Measurements from ENCODE around the gene FGB.

The FGB gene

DNA sequence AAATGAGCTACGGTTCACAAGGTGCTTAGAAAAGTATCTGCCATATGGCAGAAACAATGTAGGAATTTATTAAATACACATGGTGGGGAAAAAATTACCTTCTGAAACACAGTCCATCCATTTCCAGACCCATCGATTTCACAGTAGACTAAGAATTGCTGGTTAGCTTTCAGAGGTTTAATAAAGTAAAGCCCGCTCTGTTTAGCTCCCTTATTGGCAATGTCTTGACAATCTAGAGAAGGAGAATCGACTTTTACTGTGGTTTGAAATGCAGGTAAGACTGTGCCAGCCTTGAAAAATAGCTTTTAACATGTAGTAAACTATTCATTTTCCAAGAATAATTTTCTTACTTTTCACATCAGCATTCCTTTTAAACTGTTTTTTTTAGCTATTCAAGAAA is 46.7 kb downstream of the FGB start:
- Histone ChIP-seq H4K20me1 (ENCODE audit: insufficient read depth, low read length) (no peaks in the 10 kb centered on the region), H3K9me2 (replicated peaks; ENCODE audit: insufficient read depth, low read length) (no peaks in the 10 kb centered on the region), H3K4me3 (ENCODE audit: low read length) (no peak overlapping the region), H2AFZ (ENCODE audit: low read length) (no peak overlapping the region), H3K27me3 (replicated peaks; ENCODE audit: insufficient read depth, low read length) (0 out of 2 replicates have a peak, but pooled peaks cover under 1% of the 10 kb centered on the region), H3K36me3 (replicated peaks; ENCODE audit: insufficient read depth, low read length) (no peaks in the 10 kb centered on the region), H3K27ac (ENCODE audit: low read length) (no peak overlapping the region), H3K79me2 (ENCODE audit: low read length) (no peaks in the 10 kb centered on the region), H3F3A (ENCODE audit: insufficient read depth, low read length) (no peaks in the 10 kb centered on the region), H3K4me2 (ENCODE audit: low read depth, low read length) (no peak overlapping the region), H3K9me3 (replicated peaks; ENCODE audit: insufficient read depth, low read length) (no peaks in the 10 kb centered on the region), H3K4me1 (ENCODE audit: low read length) (no peaks in the 10 kb centered on the region), H3K9ac (ENCODE audit: low read length) (no peak overlapping the region)
- TF ChIP-seq, protein P1, sequence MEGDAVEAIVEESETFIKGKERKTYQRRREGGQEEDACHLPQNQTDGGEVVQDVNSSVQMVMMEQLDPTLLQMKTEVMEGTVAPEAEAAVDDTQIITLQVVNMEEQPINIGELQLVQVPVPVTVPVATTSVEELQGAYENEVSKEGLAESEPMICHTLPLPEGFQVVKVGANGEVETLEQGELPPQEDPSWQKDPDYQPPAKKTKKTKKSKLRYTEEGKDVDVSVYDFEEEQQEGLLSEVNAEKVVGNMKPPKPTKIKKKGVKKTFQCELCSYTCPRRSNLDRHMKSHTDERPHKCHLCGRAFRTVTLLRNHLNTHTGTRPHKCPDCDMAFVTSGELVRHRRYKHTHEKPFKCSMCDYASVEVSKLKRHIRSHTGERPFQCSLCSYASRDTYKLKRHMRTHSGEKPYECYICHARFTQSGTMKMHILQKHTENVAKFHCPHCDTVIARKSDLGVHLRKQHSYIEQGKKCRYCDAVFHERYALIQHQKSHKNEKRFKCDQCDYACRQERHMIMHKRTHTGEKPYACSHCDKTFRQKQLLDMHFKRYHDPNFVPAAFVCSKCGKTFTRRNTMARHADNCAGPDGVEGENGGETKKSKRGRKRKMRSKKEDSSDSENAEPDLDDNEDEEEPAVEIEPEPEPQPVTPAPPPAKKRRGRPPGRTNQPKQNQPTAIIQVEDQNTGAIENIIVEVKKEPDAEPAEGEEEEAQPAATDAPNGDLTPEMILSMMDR (IDR thresholded peaks at IDR 0.05; ENCODE audit: low read length), result no peak
- DNase-seq, result no peak

DNA sequence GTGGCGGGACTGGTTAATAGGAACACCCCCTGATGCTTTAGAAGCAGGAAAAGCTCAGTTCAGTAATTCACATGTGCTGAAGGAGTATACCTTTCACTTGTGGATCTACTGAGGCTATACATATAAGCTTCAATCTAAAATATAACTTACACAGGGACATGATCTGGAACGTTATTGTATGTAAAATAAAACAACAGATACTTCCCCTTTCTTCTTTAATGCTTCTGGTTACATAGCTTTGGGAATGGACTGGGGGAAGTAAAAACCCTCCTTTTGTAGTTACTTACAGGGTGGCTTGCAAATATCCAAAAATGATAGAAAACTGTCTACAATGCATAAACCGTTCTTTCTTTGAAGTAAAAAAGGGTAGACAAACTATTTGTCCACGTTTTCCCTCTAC is 47.8 kb downstream of the FGB start:
- Histone ChIP-seq H3K36me3 (replicated peaks; ENCODE audit: insufficient read depth, low read length) (no peaks in the 10 kb centered on the region), H3K9me3 (replicated peaks; ENCODE audit: insufficient read depth, low read length) (no peaks in the 10 kb centered on the region), H2AFZ (ENCODE audit: low read length) (no peak overlapping the region), H3K9me2 (replicated peaks; ENCODE audit: insufficient read depth, low read length) (no peaks in the 10 kb centered on the region), H3K4me3 (ENCODE audit: low read length) (no peak overlapping the region), H3K79me2 (ENCODE audit: low read length) (no peaks in the 10 kb centered on the region), H3K4me1 (ENCODE audit: low read length) (no peaks in the 10 kb centered on the region), H3K27me3 (replicated peaks; ENCODE audit: insufficient read depth, low read length) (peaks cover 4% of the 10 kb centered on the region; the same call in 1 of the 2 replicates), H3F3A (ENCODE audit: insufficient read depth, low read length) (no peaks in the 10 kb centered on the region), H4K20me1 (ENCODE audit: insufficient read depth, low read length) (no peaks in the 10 kb centered on the region), H3K27ac (ENCODE audit: low read length) (no peak overlapping the region), H3K4me2 (ENCODE audit: low read depth, low read length) (no peak overlapping the region), H3K9ac (ENCODE audit: low read length) (no peak overlapping the region)
- DNase-seq, result no peak
- TF ChIP-seq, protein P1 (IDR thresholded peaks at IDR 0.05; ENCODE audit: low read length), result no peak
- TF ChIP-seq EZH2 (optimal IDR thresholded peaks at IDR 0.05; ENCODE audit: low read depth, low read length) (no peak), EZH2phosphoT487 (IDR thresholded peaks at IDR 0.05; ENCODE audit: low read length) (no peak)

DNA sequence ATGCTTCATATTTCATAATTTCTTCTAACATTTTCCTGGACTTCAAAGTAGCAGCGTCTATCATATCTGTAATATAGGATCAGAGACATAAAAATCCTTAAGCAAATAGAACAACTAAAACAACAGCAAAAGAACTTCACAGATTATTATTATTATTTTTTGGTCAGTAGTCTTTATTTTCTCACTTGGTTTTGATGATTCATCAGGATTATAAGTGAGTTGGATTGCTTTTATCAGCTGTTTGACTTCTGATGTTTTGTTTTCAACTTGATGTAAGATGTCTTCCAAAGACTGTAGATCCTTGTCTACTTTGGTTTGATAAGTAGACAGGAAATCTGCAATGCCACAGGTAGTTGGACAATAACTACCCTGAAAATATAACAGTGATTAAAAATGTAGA is 49.0 kb downstream of the FGB start:
- peaks cover 9% of the 10 kb centered on the region for H3K4me1 ChIP-seq (ENCODE audit: low read length)
- peaks cover 4% of the 10 kb centered on the region; the same call in 1 of the 2 replicates for H3K27me3 ChIP-seq (replicated peaks; ENCODE audit: insufficient read depth, low read length)
- no peak for DNase-seq
- no peaks in the 10 kb centered on the region for H3K36me3 ChIP-seq (replicated peaks; ENCODE audit: insufficient read depth, low read length)
- H4K20me1 ChIP-seq (ENCODE audit: insufficient read depth, low read length), result no peaks in the 10 kb centered on the region
- H3K4me3 ChIP-seq (ENCODE audit: low read length), result no peak overlapping the region
- H3K27ac ChIP-seq (ENCODE audit: low read length), result no peak overlapping the region
- no peaks in the 10 kb centered on the region for H3K79me2 ChIP-seq (ENCODE audit: low read length)
- TF ChIP-seq, protein P1 (IDR thresholded peaks at IDR 0.05; ENCODE audit: low read length), result no peak
- TF ChIP-seq EZH2 (optimal IDR thresholded peaks at IDR 0.05; ENCODE audit: low read depth, low read length), result no peak
- no peak for TF ChIP-seq EZH2phosphoT487 (IDR thresholded peaks at IDR 0.05; ENCODE audit: low read length)
- no peak overlapping the region for H3K4me2 ChIP-seq (ENCODE audit: low read depth, low read length)
- no peaks in the 10 kb centered on the region for H3K9me3 ChIP-seq (replicated peaks; ENCODE audit: insufficient read depth, low read length)
- no peaks in the 10 kb centered on the region for H3F3A ChIP-seq (ENCODE audit: insufficient read depth, low read length)
- H3K9me2 ChIP-seq (replicated peaks; ENCODE audit: insufficient read depth, low read length), result no peaks in the 10 kb centered on the region
- H2AFZ ChIP-seq (ENCODE audit: low read length), result no peak overlapping the region
- no peak overlapping the region for H3K9ac ChIP-seq (ENCODE audit: low read length)

Measured in MM.1S (cell line).